ENCODE results near the gene SMIM1.
A peak's percentile ranks its signal among the peaks of the same experiment; 100 is the strongest.

SMIM1 gene

DNA sequence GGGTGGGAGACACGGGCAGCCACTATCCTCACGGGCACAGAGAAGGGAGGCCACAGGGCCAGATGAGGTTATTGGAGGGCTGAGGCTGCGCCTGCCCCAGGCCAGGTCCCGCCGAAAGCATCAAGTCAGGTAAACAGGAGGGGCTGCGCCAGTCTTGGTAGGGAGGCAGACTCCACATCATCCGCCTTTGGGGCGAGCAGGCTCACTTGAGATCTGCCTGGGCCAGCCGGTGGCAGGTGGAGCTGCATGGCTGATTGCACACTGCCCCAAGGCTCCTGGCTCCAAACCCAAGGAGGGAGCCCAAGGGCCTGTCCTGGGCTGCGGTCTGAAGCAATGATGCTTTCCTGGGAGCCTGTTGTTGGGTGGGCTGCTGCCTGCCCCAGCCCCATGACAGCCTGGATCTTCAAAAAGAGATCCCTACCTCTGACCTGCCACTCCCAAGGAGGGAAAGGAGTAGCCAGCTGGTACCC, 4.6 kb downstream of the SMIM1 start:
- DNase-seq (ENCODE audit: low read depth, low spot score) = no peak

- DNase-seq (ENCODE audit: low read depth, low spot score) = no peak
Measured at GRCh38 chr1:3777647-3778589, 5.4 kb downstream of the SMIM1 start.

DNA sequence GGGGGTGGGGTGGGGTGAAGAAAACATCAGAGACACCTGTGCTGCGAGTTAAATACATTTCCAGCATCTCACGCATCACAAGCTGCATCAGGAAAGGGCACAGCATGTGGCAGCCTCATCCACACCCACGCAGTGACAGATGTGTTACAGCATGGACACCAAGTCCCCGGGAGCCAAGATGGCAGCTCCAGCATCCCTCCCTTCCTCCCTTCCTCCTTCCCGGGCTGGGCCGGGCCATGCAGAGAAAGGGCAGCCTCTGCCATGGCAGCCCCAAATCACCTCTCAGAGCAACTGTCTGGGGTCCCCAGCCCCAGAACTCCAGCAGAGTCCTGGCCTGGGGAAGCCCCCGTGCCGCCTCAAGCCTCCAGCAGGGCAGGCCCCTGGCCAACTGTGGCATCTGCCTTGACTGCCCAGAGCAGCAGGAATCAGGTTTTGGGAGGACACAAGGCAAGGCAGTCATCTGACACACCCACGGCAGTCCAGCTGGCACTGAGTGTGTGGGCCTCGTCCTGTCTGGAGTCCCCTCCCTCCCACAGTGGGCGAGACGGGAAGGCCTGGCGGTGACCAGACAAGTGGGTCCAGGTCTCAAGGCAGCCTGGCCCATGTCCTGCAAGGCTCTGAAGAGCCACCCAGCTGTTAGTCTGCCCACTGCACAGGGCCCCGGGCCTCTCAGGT, 6.2 kb downstream of the SMIM1 start:
- DNase-seq (ENCODE audit: low read depth, low spot score) = no peak

- no peak for DNase-seq (ENCODE audit: low read depth, low spot score)
Measured at GRCh38 chr1:3779265-3779911, 6.8 kb downstream of the SMIM1 start.

DNA sequence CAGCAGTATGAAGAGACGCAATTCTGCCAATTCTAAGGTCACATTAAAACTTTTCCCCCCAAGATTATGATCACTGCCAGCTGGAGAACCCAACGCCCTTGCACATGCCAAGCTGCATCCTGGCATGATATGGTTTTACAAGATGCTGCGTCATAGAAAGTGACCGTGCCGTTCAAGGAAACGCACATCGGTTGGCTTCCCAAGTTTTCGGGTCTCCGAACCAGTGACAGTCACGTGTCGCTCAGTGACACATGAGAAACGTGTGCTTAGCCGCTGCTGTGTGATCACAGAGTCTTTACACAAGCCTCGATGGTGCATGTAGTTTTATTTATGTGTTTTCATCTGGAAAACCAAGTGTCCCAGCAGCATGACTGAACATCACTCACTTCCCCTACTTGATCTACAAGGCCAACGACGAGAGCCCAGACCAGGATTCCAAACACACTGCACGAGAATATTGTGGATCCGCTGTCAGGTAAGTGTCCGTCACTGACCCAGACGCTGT, 7.4 kb downstream of the SMIM1 start:
- DNase-seq (ENCODE audit: low read depth, low spot score) = no peak

DNA sequence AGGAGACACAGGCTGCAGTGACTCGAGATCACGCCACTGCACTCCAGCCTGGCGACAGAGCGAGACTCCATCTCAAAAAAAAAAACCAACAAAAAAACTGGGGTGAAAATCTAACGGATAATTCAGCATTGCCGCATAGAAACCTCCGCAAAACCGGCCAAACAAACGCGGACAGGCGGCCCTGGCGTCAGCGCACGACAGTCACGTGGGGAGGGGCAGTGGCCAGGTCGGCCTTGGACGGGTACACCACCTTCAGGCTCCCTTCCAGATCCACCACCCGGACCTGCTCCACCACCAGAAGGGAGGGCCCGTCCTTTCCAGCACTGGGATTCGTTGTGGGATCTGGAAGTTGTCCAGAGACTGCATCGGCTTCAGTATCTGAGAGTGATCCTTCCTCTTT, 8.4 kb downstream of the SMIM1 start:
- no peak for DNase-seq (ENCODE audit: low read depth, low spot score)

DNA sequence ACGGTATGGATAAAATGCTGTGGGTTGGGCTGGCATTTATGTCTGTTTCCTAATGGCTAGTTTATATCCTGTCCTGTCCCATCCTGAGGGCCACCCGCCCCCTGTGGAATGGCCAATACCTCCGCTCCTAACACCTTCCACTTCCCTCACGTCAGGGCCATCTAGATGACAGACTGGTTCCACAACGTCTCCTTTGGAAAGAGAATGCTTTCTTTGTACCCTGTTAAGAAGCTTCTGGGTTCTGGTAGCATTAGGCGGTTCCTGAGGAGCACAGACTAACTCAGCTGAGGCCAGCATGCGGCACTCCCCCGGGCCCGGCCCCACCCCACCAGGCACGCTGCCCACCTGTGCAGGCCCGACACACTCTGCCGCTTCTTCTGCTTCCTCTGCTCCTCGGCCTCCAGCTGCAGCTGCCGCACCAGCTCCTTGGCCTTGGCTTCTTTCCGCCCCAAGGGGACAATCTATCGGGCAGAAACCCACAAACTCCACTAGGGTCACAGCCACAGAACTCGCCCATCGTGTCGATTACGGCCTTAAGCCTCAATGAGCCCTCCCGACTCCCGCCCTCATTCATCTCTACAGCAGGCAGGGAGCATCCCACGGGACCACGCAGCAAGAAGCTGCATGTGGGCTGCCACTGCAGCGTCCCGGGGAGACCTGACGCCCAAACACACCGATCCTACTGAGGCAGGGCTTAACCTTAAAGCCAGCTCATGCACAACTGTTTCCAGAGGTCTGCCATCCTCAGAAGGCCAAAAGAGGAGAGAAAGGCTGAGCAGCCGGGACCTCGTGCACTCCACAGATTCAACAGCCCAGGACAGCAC, 11.3 kb downstream of the SMIM1 start:
- no peak for DNase-seq (ENCODE audit: low read depth, low spot score)

DNA sequence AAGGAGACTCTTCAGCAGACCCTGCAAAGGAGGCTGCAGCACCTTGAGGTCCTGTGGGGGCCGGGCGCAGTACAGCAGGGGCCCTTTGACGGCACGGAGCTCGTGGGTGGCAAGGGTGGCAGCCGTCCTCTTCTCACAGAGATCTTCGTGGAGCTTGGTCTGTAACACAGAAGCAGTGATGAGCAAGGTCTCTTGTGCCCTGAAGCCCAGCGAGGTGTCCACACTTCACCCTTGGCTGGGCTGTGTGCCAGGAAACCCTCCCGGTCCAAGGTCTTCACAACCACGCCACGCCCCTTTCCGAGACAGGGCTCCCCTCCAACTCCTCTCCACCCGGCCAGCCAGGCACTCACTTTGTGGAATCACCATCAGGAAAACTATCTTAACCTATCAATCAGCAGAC, 12.5 kb downstream of the SMIM1 start:
- no peak for DNase-seq (ENCODE audit: low read depth, low spot score)

GRCh38 chr1:3785456-3786157, 13.1 kb downstream of the SMIM1 start:
- peak; percentile 31 for DNase-seq (ENCODE audit: low read depth, low spot score)

DNA sequence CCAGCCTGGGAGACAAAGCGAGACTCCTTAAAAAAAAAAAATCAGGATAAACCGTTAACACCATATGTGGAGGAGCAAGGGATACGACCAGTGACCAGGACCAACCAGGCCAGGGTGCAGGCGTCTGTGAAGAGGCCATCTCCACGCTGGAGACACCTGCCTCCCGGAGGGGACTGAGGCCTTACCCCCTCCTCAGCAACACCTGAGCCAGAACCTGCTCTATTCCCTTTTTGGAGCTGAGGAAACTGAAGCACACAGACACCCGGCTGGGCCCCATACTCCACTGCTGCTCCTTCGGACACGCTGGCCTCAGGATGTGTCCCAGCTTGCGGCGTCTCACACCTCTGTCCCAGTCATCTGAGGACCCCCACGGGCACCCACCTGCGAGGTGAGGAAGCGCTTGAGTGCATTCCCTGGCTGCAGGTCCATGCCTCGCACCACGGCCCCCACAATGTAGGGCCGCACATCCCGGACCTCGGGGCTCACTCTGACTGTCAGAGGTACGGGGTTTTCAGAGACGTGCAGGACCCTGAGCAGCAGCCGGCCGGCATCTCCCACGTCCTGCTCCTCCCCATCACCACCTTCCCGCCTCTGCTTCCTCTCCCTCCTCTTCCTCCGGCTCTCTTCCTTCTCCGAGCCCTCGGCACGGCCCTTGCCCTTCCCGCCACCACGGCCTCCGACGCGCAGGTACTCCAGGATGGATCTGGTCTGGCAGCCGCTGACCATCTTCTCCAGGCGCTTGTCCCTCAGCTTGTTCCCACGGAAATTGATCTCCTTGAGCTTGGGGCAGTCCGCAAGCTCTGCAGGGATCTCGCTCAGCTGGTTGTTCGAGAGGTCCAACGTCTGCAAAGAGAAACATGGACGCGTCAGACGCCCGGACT, 14.2 kb downstream of the SMIM1 start:
- DNase-seq (ENCODE audit: low read depth, low spot score) = no peak

DNA sequence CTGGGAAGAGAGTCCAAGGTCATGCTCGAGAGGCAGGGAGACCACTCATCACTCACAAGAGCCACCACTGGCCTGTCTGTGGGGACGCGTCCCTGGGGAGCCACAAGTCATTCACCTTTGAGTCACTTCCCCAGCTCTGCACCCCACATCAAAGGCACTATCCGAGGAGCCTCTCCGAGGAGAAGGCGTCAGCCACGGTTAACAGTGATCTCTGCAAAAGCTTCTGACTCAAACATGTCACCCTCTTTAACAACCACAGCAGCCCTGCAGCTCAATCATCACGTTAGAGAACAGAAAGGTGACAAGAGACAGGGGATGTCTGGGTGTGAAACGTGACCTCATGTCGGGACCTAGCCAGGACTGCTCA, 14.8 kb downstream of the SMIM1 start:
- no peak for DNase-seq (ENCODE audit: low read depth, low spot score)

DNA sequence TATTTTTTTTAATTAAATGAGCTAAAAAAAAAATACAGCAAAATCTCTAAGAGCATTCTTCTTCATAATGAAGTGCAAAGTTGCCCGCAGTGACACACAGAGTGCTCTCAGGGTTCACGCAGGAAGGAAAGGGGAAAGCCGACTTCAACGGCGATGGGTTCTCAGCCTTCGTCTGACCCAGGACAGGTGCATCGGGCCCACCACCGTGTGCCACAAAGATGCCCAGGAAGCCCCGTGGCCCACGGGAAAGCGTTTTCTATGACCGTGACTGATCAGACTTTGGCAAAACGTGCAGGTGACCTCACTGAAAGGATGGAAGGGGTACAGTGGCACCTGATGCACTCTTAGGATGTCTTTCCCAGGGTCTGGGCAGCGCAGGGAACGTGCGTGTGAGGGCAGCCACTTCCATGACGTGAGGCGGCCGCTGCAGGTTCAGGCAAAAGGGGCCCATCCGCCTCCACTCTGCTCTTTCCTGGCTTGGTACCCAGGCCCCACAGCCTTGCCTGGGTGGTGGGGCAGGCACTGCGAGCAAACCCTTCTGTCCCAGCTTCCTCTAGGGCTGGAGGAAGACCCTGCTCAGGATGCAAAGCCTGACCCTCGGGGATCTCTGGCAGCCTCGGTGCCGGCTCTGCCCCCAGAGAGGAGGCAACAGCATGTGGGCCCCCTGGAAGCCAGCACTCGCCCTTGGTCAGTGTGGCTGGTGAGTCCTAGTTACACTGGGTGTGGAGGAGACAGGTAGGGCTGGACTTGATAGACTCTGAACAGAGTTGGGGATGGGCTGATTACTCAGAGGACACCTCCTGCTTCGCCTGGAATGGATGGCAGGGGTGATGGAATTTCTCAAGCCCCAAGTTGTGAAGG, 15.4 kb downstream of the SMIM1 start:
- DNase-seq (ENCODE audit: low read depth, low spot score) = no peak

GRCh38 chr1:3788756-3789420, 16.3 kb downstream of the SMIM1 start:
- no peak for DNase-seq (ENCODE audit: low read depth, low spot score)

DNA sequence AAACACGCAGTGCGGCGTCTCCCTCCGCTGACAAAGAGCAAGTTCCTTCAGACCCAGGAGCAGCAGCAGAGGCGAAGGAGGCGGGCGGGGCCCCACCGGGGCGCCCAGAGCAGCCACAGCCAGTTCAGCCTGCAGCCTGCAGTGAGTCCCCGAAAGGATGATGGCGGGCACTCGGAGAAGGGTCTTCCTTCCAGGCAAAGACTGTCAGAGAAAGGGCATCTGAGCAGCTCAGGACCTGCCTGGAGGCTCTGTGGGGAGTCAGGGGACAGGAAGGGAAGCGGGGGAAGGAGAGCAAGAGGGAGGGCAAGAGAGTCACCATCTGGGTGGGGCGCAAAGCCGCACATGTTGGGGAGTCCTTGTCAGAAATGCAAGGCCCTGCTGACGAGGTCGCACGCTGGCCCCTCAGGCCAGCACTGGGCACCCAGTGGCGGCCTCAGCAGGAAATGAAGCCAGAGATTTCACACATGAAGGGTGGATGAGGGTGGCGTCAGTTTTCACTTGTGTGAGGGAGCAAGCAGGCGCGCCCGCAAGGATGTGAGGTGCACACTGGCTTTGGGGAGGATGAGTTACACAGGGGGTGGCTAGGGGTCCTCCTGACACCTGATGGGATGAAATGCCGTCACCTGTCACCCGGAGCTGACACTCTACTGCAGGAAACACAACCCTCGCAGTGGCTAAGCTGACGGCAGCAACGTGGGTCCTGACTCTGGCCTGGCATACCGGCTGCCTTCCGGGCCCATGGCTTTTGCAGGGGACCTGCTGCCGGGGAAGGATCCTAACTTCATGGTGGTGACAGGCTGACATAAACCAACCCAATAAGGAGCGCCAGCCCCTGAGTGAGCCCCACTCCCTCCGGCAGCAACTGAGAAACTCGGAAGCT, 17.1 kb downstream of the SMIM1 start:
- DNase-seq (ENCODE audit: low read depth, low spot score) = no peak

- no peak for DNase-seq (ENCODE audit: low read depth, low spot score)
Measured at GRCh38 chr1:3790500-3790923, 18.0 kb downstream of the SMIM1 start.

DNA sequence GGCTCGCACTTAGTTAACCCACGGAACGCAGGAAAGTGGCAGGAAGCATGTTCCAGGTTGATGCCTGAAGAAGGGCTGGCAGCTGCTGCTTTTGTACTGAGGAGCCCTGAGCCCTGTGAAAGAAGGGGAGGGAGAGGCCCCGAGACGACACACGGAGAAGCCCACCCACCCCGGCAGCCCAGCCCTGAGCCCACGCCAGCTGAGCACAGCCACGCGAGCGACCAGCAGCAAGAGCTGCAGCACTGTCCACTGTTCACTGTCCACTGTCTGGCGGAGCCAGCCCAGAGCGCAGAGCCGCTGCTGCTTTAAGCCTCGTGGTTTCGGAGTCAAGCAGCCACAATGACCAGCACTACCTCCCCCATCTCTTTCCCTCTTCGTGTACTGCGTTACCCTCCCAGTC, 18.4 kb downstream of the SMIM1 start:
- DNase-seq (ENCODE audit: low read depth, low spot score) = no peak
